GM23338 (cell line): ENCODE data around the gene ATP10A. TPM values are rescaled to one million over a fixed set of nuclear protein-coding genes. Genes with fewer than 3 reads are reported as not detected.

ENCODE experiments used
- ATAC-seq: fragments of 200-7000 bp; cut with Tn5 transposase; 3 replicates; pipeline ENCODE4 v1.9.1; 2020
- DNase-seq: peaks from one replicate; pipeline ENCODE4 v3.0.0-alpha.2; 2015; ENCODE audit warnings: low spot score
- H2AFZ ChIP-seq: fragments of 200-600 bp; sonication (generic); 2 replicates; pipeline ENCODE4 v1.8.0; 2016; ENCODE audit warnings: antibody characterized with exemption, mild to moderate bottlenecking, moderate library complexity
- H3F3A ChIP-seq: fragments of 200-600 bp; sonication (generic); replicated peaks from 2 replicates; pipeline ENCODE4 v1.8.0; 2017; ENCODE audit warnings: antibody characterized with exemption, mixed run types, low read depth
- H3K27ac ChIP-seq: fragments of 200-600 bp; sonication (generic); 2 replicates; pipeline ENCODE4 v1.6.1; 2016; ENCODE audit warnings: low read depth
- H3K27me3 ChIP-seq: fragments of 200-600 bp; sonication (generic); 2 replicates; pipeline ENCODE4 v1.8.0; 2016; ENCODE audit warnings: mild to moderate bottlenecking, mixed run types, moderate library complexity; ENCODE audit not compliant: insufficient read depth
- H3K36me3 ChIP-seq: fragments of 200-600 bp; sonication (generic); 2 replicates; pipeline ENCODE4 v1.8.0; 2016; ENCODE audit warnings: mild to moderate bottlenecking; ENCODE audit not compliant: insufficient read depth
- H3K4me1 ChIP-seq: fragments of 200-600 bp; sonication (generic); 2 replicates; pipeline ENCODE4 v1.8.0; 2016; ENCODE audit warnings: mild to moderate bottlenecking, moderate library complexity; ENCODE audit not compliant: insufficient read depth
- H3K4me2 ChIP-seq: fragments of 200-600 bp; sonication (generic); 2 replicates; pipeline ENCODE4 v1.7.1; 2017; ENCODE audit warnings: mixed run types
- H3K4me3 ChIP-seq: fragments of 200-600 bp; sonication (generic); 2 replicates; pipeline ENCODE4 v1.6.1; 2016; ENCODE audit warnings: mixed run types
- H3K79me2 ChIP-seq: fragments of 200-600 bp; sonication (generic); replicated peaks from 2 replicates; pipeline ENCODE4 v1.8.0; 2017; ENCODE audit warnings: mild to moderate bottlenecking; ENCODE audit not compliant: insufficient read depth
- H3K9me2 ChIP-seq: fragments of 200-600 bp; sonication (generic); 2 replicates; pipeline ENCODE4 v1.8.0; 2017; ENCODE audit not compliant: insufficient read depth
- H4K20me1 ChIP-seq: fragments of 200-600 bp; sonication (generic); replicated peaks from 2 replicates; pipeline ENCODE4 v1.8.0; 2017; ENCODE audit warnings: mild to moderate bottlenecking; ENCODE audit not compliant: insufficient read depth
- H3K27ac Mint-ChIP-seq: 2 replicates; pipeline ENCODE4 v1.8.0; 2020; ENCODE audit warnings: inconsistent platforms, mild to moderate bottlenecking, moderate library complexity, mixed read lengths
- H3K27me3 Mint-ChIP-seq: 3 replicates; pipeline ENCODE4 v1.8.0; 2022; ENCODE audit warnings: low read depth, mild to moderate bottlenecking, moderate library complexity, mixed read lengths, inconsistent platforms; ENCODE audit not compliant: insufficient read depth, poor library complexity
- H3K36me3 Mint-ChIP-seq: 3 replicates; pipeline ENCODE4 v1.8.0; 2021; ENCODE audit warnings: low read depth, mild to moderate bottlenecking, inconsistent platforms, moderate library complexity, mixed read lengths
- H3K4me1 Mint-ChIP-seq: 3 replicates; pipeline ENCODE4 v1.8.0; 2020; ENCODE audit warnings: mild to moderate bottlenecking, inconsistent platforms, mixed read lengths
- H3K4me3 Mint-ChIP-seq: 3 replicates; pipeline ENCODE4 v1.8.0; 2021; ENCODE audit warnings: moderate library complexity, mild to moderate bottlenecking, inconsistent platforms, mixed read lengths
- H3K9me3 Mint-ChIP-seq: 3 replicates; pipeline ENCODE4 v1.8.0; 2020; ENCODE audit warnings: moderate library complexity, mild to moderate bottlenecking, inconsistent platforms, mixed read lengths
- CREB1 ChIP-seq: fragments of 250-450 bp; sonication (Bioruptor Pico); IDR thresholded peaks from 2 replicates; pipeline ENCODE4 v1.5.0; 2020; ENCODE audit warnings: low read depth, mild to moderate bottlenecking, moderate library complexity
- EZH2 ChIP-seq: fragments of 200-600 bp; sonication (generic); IDR thresholded peaks from one replicate; pipeline ENCODE4 v1.8.0; 2017; ENCODE audit warnings: antibody characterized with exemption, mild to moderate bottlenecking, low read depth; ENCODE audit not compliant: unreplicated experiment
- EZH2phosphoT487 ChIP-seq: fragments of 200-600 bp; sonication (generic); IDR thresholded peaks from one replicate; pipeline ENCODE4 v1.8.1; 2018; ENCODE audit warnings: antibody characterized with exemption; ENCODE audit not compliant: unreplicated experiment
- JUNB ChIP-seq: IDR thresholded peaks from one replicate; pipeline ENCODE4 v1.6.1; 2016; ENCODE audit warnings: antibody characterized with exemption; ENCODE audit not compliant: unreplicated experiment
- NANOG ChIP-seq: IDR thresholded peaks from 2 replicates; pipeline ENCODE4 v1.6.1; 2016; ENCODE audit warnings: antibody characterized with exemption, borderline replicate concordance
- POLR2AphosphoS5 ChIP-seq: IDR thresholded peaks from 2 replicates; pipeline ENCODE4 v1.6.1; 2016; ENCODE audit warnings: antibody characterized with exemption, low read depth
- STAT1 ChIP-seq: IDR thresholded peaks from one replicate; pipeline ENCODE4 v1.6.1; 2016; ENCODE audit warnings: antibody characterized with exemption; ENCODE audit not compliant: unreplicated experiment
- ZNF114 ChIP-seq: fragments of 250-450 bp; sonication (Bioruptor Pico); IDR thresholded peaks from 2 replicates; pipeline ENCODE4 v1.5.0; 2020; ENCODE audit warnings: mild to moderate bottlenecking, moderate library complexity
- ZNF331 ChIP-seq: fragments of 250-450 bp; sonication (Bioruptor Pico); IDR thresholded peaks from 2 replicates; pipeline ENCODE4 v1.5.0; 2020; ENCODE audit warnings: low read depth, mild to moderate bottlenecking, moderate library complexity
- polyA plus RNA-seq: library from polyadenylated mRNA; unstranded; fragments of >200 nt; fragmentation: Nextera tagmentation; extraction: Ambion mirVana; gene quantifications from 2 replicates; pipeline ENCODE4 v1.2.1, GENCODE V29; 2016
- total RNA-seq: library from RNA; depleted of rRNA; stranded (reverse); fragments of >200 nt; shearing (Covaris generic); gene quantifications from 2 replicates; pipeline ENCODE4 v1.2.3, GENCODE V29; 2014
- TF ChIP-seq, protein P1 (sequence below): IDR thresholded peaks from 2 replicates; pipeline ENCODE4 v1.6.1; 2016; ENCODE audit warnings: antibody characterized with exemption
- TF ChIP-seq, protein P2 (sequence below), 2 experiments: fragments of 200-600 bp in 1 of 2; sonication (generic) in 1 of 2; conservative IDR thresholded peaks; 2 replicates each; pipeline versions ENCODE4 v1.5.1 to v1.6.1; 2016 to 2017; ENCODE audit warnings: antibody characterized with exemption in 2 of 2, low read depth in 2 of 2, mild to moderate bottlenecking in 2 of 2, moderate library complexity in 1 of 2
- TF ChIP-seq, protein P3 (sequence below): fragments of 250-450 bp; sonication (Bioruptor Pico); IDR thresholded peaks from 2 replicates; pipeline ENCODE4 v1.5.0; 2020; ENCODE audit warnings: mild to moderate bottlenecking, moderate library complexity
- TF ChIP-seq, protein P4 (sequence below): IDR thresholded peaks from one replicate; pipeline ENCODE4 v1.6.1; 2018; ENCODE audit warnings: antibody characterized with exemption; ENCODE audit not compliant: unreplicated experiment

Gene ATP10A
- total and polyA plus RNA-seq, 2 experiments from 2014 or later, result 0.36 to 5.6 TPM

DNA sequence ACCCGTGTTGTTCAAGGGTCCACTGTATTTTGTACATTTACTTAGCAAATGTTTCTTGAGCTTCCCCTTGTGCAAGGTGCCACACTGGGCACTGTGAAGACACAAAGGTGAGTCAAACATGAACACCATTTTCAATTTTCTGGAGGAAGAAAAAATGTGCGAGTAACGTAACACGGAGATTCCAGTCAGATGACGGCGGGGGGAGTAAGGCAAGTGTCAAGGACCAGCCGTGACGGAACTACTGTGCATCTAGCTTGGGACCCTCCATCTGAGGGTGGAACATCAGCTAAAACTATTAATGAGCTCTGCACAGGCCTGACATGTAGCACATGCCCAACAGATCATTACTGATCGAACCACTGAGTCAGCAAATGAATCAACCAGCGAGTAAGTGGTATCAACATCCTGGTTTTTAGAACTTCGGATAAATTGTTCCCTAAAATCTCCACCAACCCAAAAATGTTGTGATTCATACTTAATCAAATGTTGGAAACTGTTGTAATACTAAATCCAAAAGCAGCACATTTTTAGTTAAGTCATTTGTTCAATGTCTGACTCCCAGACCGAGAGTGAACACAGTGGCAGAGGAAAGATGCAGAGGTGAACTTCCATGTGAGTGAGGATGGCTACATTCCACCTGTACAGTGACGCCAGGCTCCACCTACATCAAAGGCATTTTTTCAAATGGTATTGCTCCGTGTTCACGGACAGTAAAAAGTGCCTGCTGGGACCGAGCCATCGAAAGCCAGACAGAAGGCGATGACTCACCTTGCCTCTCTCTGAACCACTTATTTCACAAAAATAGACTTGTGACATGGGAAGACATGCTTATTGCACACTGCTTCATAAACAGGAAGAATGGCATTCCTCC, 172.2 kb downstream of the ATP10A start:
- no peaks in the 10 kb centered on the region for H3K36me3 ChIP-seq
- no peak overlapping the region for H3K4me3 ChIP-seq
- H3K4me3 Mint-ChIP-seq, result no peak overlapping the region
- no peak overlapping the region for H2AFZ ChIP-seq
- no peaks in the 10 kb centered on the region; the same call in 2 of the 3 replicates for H3K36me3 Mint-ChIP-seq
- DNase-seq, result no peak
- H3K27me3 ChIP-seq, result no peaks in the 10 kb centered on the region
- no peaks in the 10 kb centered on the region for H3K9me3 Mint-ChIP-seq
- no peaks in the 10 kb centered on the region for H4K20me1 ChIP-seq
- no peak for ATAC-seq
- H3K27ac ChIP-seq, result no peak overlapping the region
- peaks cover 4% of the 10 kb centered on the region; the same call in 1 of the 2 replicates for H3K4me1 ChIP-seq
- H3K79me2 ChIP-seq, result no peaks in the 10 kb centered on the region
- no peak overlapping the region for H3K27ac Mint-ChIP-seq
- peaks cover 8% of the 10 kb centered on the region for H3K27me3 Mint-ChIP-seq
- H3K4me2 ChIP-seq, result no peak overlapping the region
- no peaks in the 10 kb centered on the region for H3K9me2 ChIP-seq
- no peaks in the 10 kb centered on the region for H3F3A ChIP-seq
- TF ChIP-seq, protein P1, sequence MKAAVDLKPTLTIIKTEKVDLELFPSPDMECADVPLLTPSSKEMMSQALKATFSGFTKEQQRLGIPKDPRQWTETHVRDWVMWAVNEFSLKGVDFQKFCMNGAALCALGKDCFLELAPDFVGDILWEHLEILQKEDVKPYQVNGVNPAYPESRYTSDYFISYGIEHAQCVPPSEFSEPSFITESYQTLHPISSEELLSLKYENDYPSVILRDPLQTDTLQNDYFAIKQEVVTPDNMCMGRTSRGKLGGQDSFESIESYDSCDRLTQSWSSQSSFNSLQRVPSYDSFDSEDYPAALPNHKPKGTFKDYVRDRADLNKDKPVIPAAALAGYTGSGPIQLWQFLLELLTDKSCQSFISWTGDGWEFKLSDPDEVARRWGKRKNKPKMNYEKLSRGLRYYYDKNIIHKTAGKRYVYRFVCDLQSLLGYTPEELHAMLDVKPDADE, result no peak
- TF ChIP-seq STAT1, result no peak
- TF ChIP-seq, protein P2, sequence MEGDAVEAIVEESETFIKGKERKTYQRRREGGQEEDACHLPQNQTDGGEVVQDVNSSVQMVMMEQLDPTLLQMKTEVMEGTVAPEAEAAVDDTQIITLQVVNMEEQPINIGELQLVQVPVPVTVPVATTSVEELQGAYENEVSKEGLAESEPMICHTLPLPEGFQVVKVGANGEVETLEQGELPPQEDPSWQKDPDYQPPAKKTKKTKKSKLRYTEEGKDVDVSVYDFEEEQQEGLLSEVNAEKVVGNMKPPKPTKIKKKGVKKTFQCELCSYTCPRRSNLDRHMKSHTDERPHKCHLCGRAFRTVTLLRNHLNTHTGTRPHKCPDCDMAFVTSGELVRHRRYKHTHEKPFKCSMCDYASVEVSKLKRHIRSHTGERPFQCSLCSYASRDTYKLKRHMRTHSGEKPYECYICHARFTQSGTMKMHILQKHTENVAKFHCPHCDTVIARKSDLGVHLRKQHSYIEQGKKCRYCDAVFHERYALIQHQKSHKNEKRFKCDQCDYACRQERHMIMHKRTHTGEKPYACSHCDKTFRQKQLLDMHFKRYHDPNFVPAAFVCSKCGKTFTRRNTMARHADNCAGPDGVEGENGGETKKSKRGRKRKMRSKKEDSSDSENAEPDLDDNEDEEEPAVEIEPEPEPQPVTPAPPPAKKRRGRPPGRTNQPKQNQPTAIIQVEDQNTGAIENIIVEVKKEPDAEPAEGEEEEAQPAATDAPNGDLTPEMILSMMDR (conservative IDR thresholded peaks at IDR 0.05; ENCODE audit: low read depth in 2 of 2), result no peak
- TF ChIP-seq ZNF331 (CRISPR knock-in tag), result no peak
- no peak for TF ChIP-seq CREB1
- no peak for TF ChIP-seq EZH2phosphoT487
- no peak for TF ChIP-seq EZH2
- TF ChIP-seq, protein P3, sequence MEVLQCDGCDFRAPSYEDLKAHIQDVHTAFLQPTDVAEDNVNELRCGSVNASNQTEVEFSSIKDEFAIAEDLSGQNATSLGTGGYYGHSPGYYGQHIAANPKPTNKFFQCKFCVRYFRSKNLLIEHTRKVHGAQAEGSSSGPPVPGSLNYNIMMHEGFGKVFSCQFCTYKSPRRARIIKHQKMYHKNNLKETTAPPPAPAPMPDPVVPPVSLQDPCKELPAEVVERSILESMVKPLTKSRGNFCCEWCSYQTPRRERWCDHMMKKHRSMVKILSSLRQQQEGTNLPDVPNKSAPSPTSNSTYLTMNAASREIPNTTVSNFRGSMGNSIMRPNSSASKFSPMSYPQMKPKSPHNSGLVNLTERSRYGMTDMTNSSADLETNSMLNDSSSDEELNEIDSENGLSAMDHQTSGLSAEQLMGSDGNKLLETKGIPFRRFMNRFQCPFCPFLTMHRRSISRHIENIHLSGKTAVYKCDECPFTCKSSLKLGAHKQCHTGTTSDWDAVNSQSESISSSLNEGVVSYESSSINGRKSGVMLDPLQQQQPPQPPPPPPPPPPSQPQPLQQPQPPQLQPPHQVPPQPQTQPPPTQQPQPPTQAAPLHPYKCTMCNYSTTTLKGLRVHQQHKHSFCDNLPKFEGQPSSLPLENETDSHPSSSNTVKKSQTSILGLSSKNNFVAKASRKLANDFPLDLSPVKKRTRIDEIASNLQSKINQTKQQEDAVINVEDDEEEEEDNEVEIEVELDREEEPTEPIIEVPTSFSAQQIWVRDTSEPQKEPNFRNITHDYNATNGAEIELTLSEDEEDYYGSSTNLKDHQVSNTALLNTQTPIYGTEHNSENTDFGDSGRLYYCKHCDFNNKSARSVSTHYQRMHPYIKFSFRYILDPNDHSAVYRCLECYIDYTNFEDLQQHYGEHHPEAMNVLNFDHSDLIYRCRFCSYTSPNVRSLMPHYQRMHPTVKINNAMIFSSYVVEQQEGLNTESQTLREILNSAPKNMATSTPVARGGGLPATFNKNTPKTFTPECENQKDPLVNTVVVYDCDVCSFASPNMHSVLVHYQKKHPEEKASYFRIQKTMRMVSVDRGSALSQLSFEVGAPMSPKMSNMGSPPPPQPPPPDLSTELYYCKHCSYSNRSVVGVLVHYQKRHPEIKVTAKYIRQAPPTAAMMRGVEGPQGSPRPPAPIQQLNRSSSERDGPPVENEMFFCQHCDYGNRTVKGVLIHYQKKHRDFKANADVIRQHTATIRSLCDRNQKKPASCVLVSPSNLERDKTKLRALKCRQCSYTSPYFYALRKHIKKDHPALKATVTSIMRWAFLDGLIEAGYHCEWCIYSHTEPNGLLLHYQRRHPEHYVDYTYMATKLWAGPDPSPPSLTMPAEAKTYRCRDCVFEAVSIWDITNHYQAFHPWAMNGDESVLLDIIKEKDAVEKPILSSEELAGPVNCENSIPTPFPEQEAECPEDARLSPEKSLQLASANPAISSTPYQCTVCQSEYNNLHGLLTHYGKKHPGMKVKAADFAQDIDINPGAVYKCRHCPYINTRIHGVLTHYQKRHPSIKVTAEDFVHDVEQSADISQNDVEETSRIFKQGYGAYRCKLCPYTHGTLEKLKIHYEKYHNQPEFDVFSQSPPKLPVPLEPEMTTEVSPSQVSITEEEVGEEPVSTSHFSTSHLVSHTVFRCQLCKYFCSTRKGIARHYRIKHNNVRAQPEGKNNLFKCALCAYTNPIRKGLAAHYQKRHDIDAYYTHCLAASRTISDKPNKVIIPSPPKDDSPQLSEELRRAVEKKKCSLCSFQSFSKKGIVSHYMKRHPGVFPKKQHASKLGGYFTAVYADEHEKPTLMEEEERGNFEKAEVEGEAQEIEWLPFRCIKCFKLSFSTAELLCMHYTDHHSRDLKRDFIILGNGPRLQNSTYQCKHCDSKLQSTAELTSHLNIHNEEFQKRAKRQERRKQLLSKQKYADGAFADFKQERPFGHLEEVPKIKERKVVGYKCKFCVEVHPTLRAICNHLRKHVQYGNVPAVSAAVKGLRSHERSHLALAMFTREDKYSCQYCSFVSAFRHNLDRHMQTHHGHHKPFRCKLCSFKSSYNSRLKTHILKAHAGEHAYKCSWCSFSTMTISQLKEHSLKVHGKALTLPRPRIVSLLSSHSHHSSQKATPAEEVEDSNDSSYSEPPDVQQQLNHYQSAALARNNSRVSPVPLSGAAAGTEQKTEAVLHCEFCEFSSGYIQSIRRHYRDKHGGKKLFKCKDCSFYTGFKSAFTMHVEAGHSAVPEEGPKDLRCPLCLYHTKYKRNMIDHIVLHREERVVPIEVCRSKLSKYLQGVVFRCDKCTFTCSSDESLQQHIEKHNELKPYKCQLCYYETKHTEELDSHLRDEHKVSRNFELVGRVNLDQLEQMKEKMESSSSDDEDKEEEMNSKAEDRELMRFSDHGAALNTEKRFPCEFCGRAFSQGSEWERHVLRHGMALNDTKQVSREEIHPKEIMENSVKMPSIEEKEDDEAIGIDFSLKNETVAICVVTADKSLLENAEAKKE, result no peak
- TF ChIP-seq ZNF114 (CRISPR knock-in tag), result no peak
- TF ChIP-seq NANOG, result no peak
- TF ChIP-seq, protein P4, sequence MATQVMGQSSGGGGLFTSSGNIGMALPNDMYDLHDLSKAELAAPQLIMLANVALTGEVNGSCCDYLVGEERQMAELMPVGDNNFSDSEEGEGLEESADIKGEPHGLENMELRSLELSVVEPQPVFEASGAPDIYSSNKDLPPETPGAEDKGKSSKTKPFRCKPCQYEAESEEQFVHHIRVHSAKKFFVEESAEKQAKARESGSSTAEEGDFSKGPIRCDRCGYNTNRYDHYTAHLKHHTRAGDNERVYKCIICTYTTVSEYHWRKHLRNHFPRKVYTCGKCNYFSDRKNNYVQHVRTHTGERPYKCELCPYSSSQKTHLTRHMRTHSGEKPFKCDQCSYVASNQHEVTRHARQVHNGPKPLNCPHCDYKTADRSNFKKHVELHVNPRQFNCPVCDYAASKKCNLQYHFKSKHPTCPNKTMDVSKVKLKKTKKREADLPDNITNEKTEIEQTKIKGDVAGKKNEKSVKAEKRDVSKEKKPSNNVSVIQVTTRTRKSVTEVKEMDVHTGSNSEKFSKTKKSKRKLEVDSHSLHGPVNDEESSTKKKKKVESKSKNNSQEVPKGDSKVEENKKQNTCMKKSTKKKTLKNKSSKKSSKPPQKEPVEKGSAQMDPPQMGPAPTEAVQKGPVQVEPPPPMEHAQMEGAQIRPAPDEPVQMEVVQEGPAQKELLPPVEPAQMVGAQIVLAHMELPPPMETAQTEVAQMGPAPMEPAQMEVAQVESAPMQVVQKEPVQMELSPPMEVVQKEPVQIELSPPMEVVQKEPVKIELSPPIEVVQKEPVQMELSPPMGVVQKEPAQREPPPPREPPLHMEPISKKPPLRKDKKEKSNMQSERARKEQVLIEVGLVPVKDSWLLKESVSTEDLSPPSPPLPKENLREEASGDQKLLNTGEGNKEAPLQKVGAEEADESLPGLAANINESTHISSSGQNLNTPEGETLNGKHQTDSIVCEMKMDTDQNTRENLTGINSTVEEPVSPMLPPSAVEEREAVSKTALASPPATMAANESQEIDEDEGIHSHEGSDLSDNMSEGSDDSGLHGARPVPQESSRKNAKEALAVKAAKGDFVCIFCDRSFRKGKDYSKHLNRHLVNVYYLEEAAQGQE, result no peak
- no peak for TF ChIP-seq JUNB
- no peak for TF ChIP-seq POLR2AphosphoS5
- peaks cover 19% of the 10 kb centered on the region for H3K4me1 Mint-ChIP-seq
